ENCODE measurements around the gene PDE10A.

The PDE10A gene

GRCh38 chr6:165671222-165671768 lies 8.3 kb upstream of the PDE10A start:
- H3K4me1 ChIP-seq (ENCODE audit: control insufficient read depth in 1 of 2, insufficient read depth in 1 of 2, low read depth in 1 of 2, low read length in 1 of 2) = no peaks in the 10 kb centered on the region
- H3K36me3 ChIP-seq = no peaks in the 10 kb centered on the region
- no peak for TF ChIP-seq CTCF (IDR thresholded peaks at IDR 0.05)
- H3K4me3 ChIP-seq (ENCODE audit: low read depth in 1 of 2, low read length in 1 of 2) = no peak overlapping the region
- peaks cover 27% of the 10 kb centered on the region for H3K27me3 ChIP-seq
- H3K27ac ChIP-seq = no peak overlapping the region
- no peaks in the 10 kb centered on the region for H3K9me3 ChIP-seq

DNA sequence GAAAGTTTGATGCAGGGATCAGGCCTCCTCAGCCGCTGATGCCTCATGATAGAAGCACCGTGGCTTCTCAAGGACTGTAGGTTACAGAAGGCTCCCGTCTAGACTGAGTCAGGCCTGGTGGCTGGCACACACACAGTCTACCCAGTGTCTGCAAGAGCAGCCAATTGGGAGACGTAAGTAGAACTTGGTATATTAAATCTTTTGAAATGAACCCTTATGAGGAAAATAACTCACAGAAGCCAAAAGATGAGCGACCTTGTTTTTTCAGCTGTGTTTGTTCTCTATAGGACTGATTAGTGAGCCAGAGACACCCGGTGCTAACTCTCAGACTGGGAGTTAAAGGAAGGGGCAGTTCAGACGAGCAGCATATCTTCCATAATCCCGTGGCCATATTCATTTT lies 5.9 kb upstream of the PDE10A start:
- Histone ChIP-seq H3K27me3 (peaks cover 50% of the 10 kb centered on the region), H3K4me1 (ENCODE audit: control insufficient read depth in 1 of 2, insufficient read depth in 1 of 2, low read depth in 1 of 2, low read length in 1 of 2) (no peaks in the 10 kb centered on the region), H3K27ac (no peak overlapping the region), H3K4me3 (ENCODE audit: low read depth in 1 of 2, low read length in 1 of 2) (no peak overlapping the region), H3K36me3 (no peaks in the 10 kb centered on the region), H3K9me3 (no peaks in the 10 kb centered on the region)
- TF ChIP-seq CTCF (IDR thresholded peaks at IDR 0.05) = no peak

GRCh38 chr6:165665384-165665672 lies 2.3 kb upstream of the PDE10A start:
- Histone ChIP-seq H3K36me3 (no peaks in the 10 kb centered on the region), H3K4me1 (ENCODE audit: control insufficient read depth in 1 of 2, insufficient read depth in 1 of 2, low read depth in 1 of 2, low read length in 1 of 2) (no peaks in the 10 kb centered on the region), H3K27me3 (peaks cover 85% of the 10 kb centered on the region), H3K9me3 (no peaks in the 10 kb centered on the region), H3K4me3 (ENCODE audit: low read depth in 1 of 2, low read length in 1 of 2) (no peak overlapping the region), H3K27ac (no peak overlapping the region)
- no peak for TF ChIP-seq CTCF (IDR thresholded peaks at IDR 0.05)

- Histone ChIP-seq H3K27ac (no peak overlapping the region), H3K27me3 (peaks cover 91% of the 10 kb centered on the region), H3K9me3 (no peaks in the 10 kb centered on the region), H3K36me3 (no peaks in the 10 kb centered on the region), H3K4me1 (ENCODE audit: control insufficient read depth in 1 of 2, insufficient read depth in 1 of 2, low read depth in 1 of 2, low read length in 1 of 2) (no peaks in the 10 kb centered on the region), H3K4me3 (ENCODE audit: low read depth in 1 of 2, low read length in 1 of 2) (no peak overlapping the region)
- TF ChIP-seq CTCF (IDR thresholded peaks at IDR 0.05) = no peak
Measured at GRCh38 chr6:165664559-165665383, 1.7 kb upstream of the PDE10A start.

GRCh38 chr6:165663736-165664558 lies 906 bp upstream of the PDE10A start:
- Histone ChIP-seq H3K4me1 (ENCODE audit: control insufficient read depth in 1 of 2, insufficient read depth in 1 of 2, low read depth in 1 of 2, low read length in 1 of 2) (no peaks in the 10 kb centered on the region), H3K27ac (no peak overlapping the region), H3K36me3 (no peaks in the 10 kb centered on the region), H3K9me3 (no peaks in the 10 kb centered on the region), H3K4me3 (ENCODE audit: low read depth in 1 of 2, low read length in 1 of 2) (no peak overlapping the region), H3K27me3 (peaks cover 96% of the 10 kb centered on the region)
- no peak for TF ChIP-seq CTCF (IDR thresholded peaks at IDR 0.05)

Measured in neutrophil (primary cell).